GM12878 (cell line): ENCODE data around the gene ABI3. TPM values are rescaled to one million over a fixed set of nuclear protein-coding genes. Genes with fewer than 3 reads are reported as not detected.
A peak's percentile ranks its signal among the peaks of the same experiment; 100 is the strongest.

Experiments used
- CHD2 ChIP-seq: IDR thresholded peaks from 2 replicates; pipeline ENCODE4 v1.6.1; 2011; ENCODE audit warnings: low read depth, low read length, improper control_type of control experiment, borderline replicate concordance
- CUX1 ChIP-seq: IDR thresholded peaks from 2 replicates; pipeline ENCODE4 v1.6.1; 2012; ENCODE audit warnings: improper control_type of control experiment, low read depth, low read length; ENCODE audit not compliant: insufficient replicate concordance
- ELK1 ChIP-seq: IDR thresholded peaks from 2 replicates; pipeline ENCODE4 v1.6.1; 2012; ENCODE audit warnings: low read depth, low read length, improper control_type of control experiment
- MYB ChIP-seq: fragments of 150-350 bp; IDR thresholded peaks from 2 replicates; pipeline ENCODE4 v1.6.1; 2014; ENCODE audit warnings: mild to moderate bottlenecking, low read depth, low read length, borderline replicate concordance
- NFYB ChIP-seq: IDR thresholded peaks from 2 replicates; pipeline ENCODE4 v1.6.1; 2011; ENCODE audit warnings: low read depth, mild to moderate bottlenecking, low read length, improper control_type of control experiment, moderate library complexity; ENCODE audit not compliant: insufficient read depth
- PML ChIP-seq: IDR thresholded peaks from 2 replicates; pipeline ENCODE4 v1.6.1; 2012; ENCODE audit warnings: low read length, inconsistent platforms
- RUNX3 ChIP-seq: IDR thresholded peaks from 2 replicates; pipeline ENCODE4 v1.6.1; 2012; ENCODE audit warnings: low read length, inconsistent platforms
- SIN3A ChIP-seq: IDR thresholded peaks from 2 replicates; pipeline ENCODE4 v1.6.1; 2012; ENCODE audit warnings: low read depth, low read length, improper control_type of control experiment
- SMAD1 ChIP-seq: fragments of 450-650 bp; IDR thresholded peaks from 2 replicates; pipeline ENCODE4 v1.6.1; 2018; ENCODE audit warnings: mild to moderate bottlenecking, low read depth; ENCODE audit not compliant: partially characterized antibody
- SMAD5 ChIP-seq: IDR thresholded peaks from 2 replicates; pipeline ENCODE4 v1.6.1; 2016; ENCODE audit warnings: antibody characterized with exemption, low read depth
- SPI1 ChIP-seq: IDR thresholded peaks from 2 replicates; pipeline ENCODE4 v1.6.1; 2011; ENCODE audit warnings: low read depth, mild to moderate bottlenecking, low read length, moderate library complexity, borderline replicate concordance; ENCODE audit not compliant: insufficient read depth
- TARDBP ChIP-seq: IDR thresholded peaks from 2 replicates; pipeline ENCODE4 v1.6.1; 2016; ENCODE audit warnings: borderline replicate concordance
- ZBTB11 ChIP-seq: fragments of 450-650 bp; formaldehyde crosslinking; IDR thresholded peaks from 2 replicates; pipeline ENCODE4 v1.5.0; 2022; ENCODE audit warnings: mild to moderate bottlenecking, missing genetic modification characterization
- ZNF687 ChIP-seq: fragments of 450-650 bp; IDR thresholded peaks from 2 replicates; pipeline ENCODE4 v1.6.1; 2017; ENCODE audit warnings: mild to moderate bottlenecking, moderate library complexity
- polyA plus RNA-seq, 11 experiments: library from polyadenylated mRNA; depleted of rRNA in 4 of 11; unstranded in 6 of 11; stranded (reverse) in 5 of 11; fragments of >200 nt; fragmentation: Nextera tagmentation in 4 of 11; fragmentation: Illumina TruSeq in 1 of 11; extraction: Ambion mirVana in 4 of 11; extraction: Trizol in 1 of 11; gene quantifications; 1 replicate in 1 of 11; 2 replicates in 10 of 11; pipeline versions ENCODE4 v1.2.1 to v1.2.3, GENCODE V29; 2011 to 2016; ENCODE audit warnings: inconsistent platforms in 2 of 11, missing spikeins in 2 of 11, low read depth in 1 of 11
- total RNA-seq, 4 experiments: library from RNA; depleted of rRNA in 3 of 4; stranded (reverse); fragments of >200 nt in 3 of 4; fragmentation: Illumina TruSeq in 1 of 4; extraction: Trizol in 1 of 4; gene quantifications; 2 replicates each; pipeline versions ENCODE4 v1.2.1 to v1.2.3, GENCODE V29; 2013 to 2021

The ABI3 gene
- total and polyA plus RNA-seq, 10 of the 15 experiments (the other 5 are each of a cell fraction or from before 2014, with no cell fraction given): 13.4 to 109 (median 51.1) TPM

GRCh38 chr17:49210158-49211029 is at the start of gene ABI3, which contains the start of gene GNGT2 (continued):
- TF ChIP-seq ZNF687 (peak; percentile 86), SIN3A (peak; percentile 69), PML (peak; percentile 83; the same call in 1 of the 2 replicates), RUNX3 (peak; percentile 56), SMAD5 (peak; percentile 94), ZBTB11 (CRISPR knock-in tag) (no peak), MYB (no peak), SMAD1 (peak; percentile 82), NFYB (peak; percentile 84), TARDBP (peak; percentile 80; the same call in 1 of the 2 replicates), SPI1 (peak; percentile 82), CHD2 (peak; percentile 70; the same call in 1 of the 2 replicates), ELK1 (peak; percentile 57), CUX1 (peak; percentile 64)
